Measurements from ENCODE around the gene PRKN. TPM values are rescaled to one million over a fixed set of nuclear protein-coding genes. Genes with fewer than 3 reads are reported as not detected.

PRKN gene
- total RNA-seq, 4 donors from 2014 or later: 9.6 to 17.0 (median 11.6) TPM

DNA sequence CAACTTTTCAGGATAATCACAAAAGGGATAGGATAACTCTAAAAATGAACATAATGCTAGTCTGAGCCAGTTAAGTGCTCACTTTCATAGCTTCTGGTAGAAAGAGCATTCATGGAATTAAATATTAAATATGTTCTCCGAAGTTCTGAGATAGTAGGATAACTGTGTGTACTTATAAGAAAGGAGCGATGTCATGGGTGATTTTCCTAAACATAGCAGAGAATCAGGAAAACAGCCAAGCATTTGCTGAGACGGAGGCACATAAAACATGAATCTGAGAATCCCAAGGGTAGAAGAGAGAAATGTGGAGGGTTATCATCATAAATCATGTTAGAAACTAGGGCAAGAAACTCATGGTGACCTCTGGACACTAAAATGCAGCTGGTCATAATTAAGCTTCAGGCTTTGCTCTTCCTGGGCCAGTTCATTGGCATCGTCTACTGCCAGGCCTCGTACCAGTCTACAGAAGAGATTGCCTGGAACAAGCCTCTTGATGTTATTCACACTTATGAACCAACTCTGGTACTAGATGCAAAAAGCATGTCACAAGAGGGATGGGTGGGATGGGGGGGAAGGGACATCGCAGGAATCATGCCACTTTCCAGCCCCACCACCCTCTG is 436.6 kb downstream of the PRKN start:
- TF ChIP-seq, protein P1, sequence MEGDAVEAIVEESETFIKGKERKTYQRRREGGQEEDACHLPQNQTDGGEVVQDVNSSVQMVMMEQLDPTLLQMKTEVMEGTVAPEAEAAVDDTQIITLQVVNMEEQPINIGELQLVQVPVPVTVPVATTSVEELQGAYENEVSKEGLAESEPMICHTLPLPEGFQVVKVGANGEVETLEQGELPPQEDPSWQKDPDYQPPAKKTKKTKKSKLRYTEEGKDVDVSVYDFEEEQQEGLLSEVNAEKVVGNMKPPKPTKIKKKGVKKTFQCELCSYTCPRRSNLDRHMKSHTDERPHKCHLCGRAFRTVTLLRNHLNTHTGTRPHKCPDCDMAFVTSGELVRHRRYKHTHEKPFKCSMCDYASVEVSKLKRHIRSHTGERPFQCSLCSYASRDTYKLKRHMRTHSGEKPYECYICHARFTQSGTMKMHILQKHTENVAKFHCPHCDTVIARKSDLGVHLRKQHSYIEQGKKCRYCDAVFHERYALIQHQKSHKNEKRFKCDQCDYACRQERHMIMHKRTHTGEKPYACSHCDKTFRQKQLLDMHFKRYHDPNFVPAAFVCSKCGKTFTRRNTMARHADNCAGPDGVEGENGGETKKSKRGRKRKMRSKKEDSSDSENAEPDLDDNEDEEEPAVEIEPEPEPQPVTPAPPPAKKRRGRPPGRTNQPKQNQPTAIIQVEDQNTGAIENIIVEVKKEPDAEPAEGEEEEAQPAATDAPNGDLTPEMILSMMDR (IDR thresholded peaks at IDR 0.05; ENCODE audit: low read depth): no peak

DNA sequence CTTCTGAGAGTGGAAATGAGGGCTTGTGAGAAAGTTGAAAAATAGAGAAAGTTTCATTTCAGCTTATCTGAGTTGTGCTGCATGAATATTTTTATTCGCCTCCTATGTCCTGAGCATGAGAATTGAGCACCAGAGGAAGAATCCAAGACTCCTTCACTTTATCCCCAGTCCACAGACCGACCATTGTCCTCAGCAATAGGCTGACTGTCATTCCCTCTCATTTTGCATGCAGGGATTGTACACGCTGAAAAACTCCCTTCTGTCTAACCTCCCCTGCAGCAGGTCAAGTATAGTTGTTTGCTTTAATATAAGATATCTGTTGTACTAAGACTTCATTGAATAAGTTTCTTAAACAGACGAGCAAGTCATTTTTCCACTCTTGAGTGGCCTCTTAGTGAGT is 437.6 kb downstream of the PRKN start:
- TF ChIP-seq, protein P1 (IDR thresholded peaks at IDR 0.05; ENCODE audit: low read depth): no peak

DNA sequence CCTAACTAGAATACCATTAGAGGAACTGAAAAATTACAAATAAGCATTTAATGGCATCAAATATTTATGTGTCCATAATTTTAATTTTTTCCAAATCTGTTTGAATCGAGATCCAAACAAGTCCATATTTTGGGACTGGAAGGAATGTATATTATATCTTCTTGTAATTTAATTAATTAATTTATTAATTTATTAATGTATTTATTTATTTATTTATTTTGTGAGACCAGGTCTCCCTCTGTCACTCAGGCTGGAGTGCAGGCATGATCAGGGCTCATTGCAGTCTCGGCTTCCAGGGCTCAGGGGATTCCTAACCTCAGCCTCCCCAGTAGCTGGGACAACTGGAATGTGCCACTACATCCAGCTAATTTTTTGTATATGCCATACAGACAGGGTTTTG is 453.6 kb downstream of the PRKN start:
- TF ChIP-seq, protein P1 (IDR thresholded peaks at IDR 0.05; ENCODE audit: low read depth): no peak

DNA sequence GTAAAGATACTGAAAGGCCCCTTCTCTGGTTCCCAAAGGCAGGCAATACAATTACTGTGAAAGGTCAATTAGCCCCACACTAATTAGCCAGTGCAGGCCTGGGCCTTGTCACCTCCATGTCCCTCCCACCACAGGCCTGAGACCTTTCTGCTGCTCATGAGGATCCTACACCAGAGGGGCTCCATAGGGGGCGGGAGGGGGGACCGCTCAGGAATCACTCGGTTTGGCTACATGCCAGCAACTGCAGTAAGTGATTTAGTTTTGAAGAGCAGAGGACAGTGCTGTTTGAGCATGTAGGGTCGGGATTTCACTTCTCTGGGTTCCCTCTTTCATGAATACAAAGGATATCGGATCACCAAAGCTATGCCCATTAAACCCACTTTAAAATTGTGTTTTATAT is 455.6 kb downstream of the PRKN start:
- TF ChIP-seq, protein P1 (IDR thresholded peaks at IDR 0.05; ENCODE audit: low read depth): no peak

DNA sequence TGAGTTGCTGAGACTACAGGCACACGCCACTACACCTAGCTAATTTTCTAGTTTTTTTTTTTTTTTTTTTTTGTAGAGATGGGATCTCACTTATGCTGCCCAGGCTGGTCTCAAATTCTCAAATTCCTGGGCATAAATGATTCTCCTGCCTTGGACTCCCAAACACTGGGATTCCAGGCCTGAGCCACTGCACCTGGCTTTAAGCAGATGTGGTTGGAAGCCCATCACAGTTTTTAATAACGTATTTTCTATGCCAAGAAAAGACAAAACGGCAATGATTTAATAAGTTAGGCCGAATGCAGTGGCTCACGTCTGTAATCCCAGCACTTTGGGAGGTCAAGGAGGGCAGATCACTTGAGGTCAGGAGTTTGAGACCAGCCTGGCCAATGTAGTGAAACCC is 456.6 kb downstream of the PRKN start:
- TF ChIP-seq, protein P1 (IDR thresholded peaks at IDR 0.05; ENCODE audit: low read depth): no peak

DNA sequence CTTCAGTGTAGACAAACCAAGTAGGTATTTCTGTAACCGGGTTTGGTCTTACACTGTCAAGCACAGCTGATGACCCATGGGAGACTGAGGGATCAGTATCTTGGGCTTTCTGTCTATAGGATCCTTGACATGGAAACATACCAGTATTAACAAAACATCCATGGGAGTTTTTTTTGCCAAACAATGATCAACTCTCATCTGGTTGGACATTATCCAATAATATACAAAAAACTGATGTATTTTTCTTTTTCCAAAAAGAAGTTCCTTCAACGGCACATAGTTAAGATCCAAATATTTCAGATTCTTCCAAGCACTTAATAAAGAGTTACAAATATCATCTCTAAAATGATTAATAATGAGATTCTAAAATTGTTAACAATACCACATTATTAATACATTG is 459.9 kb downstream of the PRKN start:
- TF ChIP-seq, protein P1 (IDR thresholded peaks at IDR 0.05; ENCODE audit: low read depth): no peak

DNA sequence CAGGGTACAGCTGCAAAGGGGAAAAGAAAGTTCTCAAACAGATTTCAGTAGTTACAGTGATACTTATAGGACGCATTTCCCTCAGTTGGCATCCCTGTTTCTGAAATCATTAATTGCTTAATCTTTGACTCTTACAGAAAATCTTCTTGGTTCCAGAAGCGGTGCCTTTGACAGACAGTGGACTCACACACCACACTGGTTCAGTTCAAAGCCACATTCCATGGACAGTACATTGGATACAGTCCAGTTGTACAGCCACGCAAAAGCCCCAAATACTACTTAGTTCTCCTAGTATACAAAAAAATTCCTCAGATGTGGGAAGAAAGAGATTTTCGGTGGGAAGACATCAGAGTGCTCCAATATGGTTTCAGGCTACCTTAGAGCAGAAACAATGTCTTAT is 460.4 kb downstream of the PRKN start:
- TF ChIP-seq, protein P1 (IDR thresholded peaks at IDR 0.05; ENCODE audit: low read depth): no peak
